ENCODE data around the gene ATXN7.

The ATXN7 gene

DNA sequence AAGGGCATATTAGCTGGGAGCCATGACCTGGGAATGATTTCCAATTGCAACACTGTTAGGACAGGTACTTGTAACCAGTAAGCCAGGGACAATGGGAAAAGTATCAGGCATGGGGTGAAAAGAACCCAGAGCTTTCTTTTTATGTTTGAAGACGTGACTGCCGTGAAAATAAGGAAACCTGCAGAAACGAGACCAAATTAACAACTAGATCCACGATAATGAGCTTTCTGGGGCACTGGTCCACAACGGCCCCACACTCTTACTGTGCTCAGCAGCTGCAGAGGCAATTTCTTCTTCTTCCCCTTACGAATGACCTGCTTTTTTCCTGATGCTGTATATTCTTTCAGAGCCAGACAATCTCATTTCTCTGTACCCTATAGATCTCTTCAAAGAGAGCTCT is 33.1 kb upstream of the ATXN7 start:
- H3K4me3 ChIP-seq (ENCODE audit: low read depth, low read length) = no peak overlapping the region
- TF ChIP-seq, protein P1, sequence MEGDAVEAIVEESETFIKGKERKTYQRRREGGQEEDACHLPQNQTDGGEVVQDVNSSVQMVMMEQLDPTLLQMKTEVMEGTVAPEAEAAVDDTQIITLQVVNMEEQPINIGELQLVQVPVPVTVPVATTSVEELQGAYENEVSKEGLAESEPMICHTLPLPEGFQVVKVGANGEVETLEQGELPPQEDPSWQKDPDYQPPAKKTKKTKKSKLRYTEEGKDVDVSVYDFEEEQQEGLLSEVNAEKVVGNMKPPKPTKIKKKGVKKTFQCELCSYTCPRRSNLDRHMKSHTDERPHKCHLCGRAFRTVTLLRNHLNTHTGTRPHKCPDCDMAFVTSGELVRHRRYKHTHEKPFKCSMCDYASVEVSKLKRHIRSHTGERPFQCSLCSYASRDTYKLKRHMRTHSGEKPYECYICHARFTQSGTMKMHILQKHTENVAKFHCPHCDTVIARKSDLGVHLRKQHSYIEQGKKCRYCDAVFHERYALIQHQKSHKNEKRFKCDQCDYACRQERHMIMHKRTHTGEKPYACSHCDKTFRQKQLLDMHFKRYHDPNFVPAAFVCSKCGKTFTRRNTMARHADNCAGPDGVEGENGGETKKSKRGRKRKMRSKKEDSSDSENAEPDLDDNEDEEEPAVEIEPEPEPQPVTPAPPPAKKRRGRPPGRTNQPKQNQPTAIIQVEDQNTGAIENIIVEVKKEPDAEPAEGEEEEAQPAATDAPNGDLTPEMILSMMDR (IDR thresholded peaks at IDR 0.05; ENCODE audit: borderline replicate concordance, insufficient read depth, low read depth, low read length) = no peak

DNA sequence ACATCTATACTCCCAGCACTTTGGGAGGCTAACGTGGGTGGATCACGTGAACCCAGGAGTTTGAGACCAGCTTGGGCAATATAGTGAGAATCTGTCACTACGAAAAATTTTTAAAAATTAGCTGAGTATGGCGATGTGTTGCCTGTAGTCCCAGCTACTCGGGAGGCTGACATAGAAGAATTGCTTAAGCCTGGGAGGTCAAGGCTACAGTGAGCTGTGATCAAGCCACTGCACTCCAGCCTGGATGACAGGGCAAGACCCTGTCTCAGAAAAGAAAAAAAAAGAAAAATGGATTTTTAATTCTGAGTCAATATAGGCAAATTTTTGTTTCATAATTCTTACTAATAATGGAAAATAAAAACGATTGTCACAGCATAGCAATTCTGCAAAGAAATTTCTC is 31.3 kb upstream of the ATXN7 start:
- H3K4me3 ChIP-seq (ENCODE audit: low read depth, low read length) = no peak overlapping the region
- TF ChIP-seq, protein P1 (IDR thresholded peaks at IDR 0.05; ENCODE audit: borderline replicate concordance, insufficient read depth, low read depth, low read length) = no peak

DNA sequence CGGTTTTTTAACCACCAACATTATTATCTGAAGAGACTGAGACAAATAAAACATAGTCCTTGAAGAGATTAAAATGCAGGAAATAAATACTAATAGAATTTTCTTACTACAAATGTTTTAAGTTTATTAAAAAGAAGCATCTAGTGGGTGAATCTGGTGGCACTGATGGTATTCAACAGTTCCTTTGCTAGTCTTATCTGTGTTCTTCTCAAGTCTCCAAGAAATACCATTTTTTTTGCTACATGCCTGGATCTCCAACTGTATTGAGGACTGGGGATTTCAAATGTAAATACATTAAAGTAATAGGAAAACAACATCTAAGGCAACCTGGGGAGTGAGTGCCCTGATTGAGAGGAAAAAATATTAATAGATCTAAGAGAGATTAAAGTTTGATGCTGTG is 22.0 kb upstream of the ATXN7 start:
- no peak overlapping the region for H3K4me3 ChIP-seq (ENCODE audit: low read depth, low read length)
- TF ChIP-seq, protein P1 (IDR thresholded peaks at IDR 0.05; ENCODE audit: borderline replicate concordance, insufficient read depth, low read depth, low read length) = no peak

DNA sequence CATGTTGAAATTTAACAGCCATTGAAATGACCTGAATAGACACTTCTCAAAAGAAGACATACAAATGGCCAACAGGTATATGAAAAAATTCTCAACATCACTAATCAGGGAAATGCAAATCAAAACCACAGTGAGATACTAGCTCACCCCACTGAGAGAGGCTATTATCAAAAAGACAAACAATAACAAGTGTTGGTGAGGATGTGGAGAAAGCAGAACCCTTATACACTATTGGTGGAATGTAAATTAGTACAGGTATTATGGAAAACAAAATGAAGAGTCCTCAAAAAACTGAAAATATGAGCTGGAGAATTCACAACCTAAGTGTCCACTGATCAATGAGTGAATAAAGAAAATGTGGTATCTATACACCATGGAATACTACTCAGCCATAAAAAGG is 21.5 kb upstream of the ATXN7 start:
- TF ChIP-seq, protein P1 (IDR thresholded peaks at IDR 0.05; ENCODE audit: borderline replicate concordance, insufficient read depth, low read depth, low read length) = no peak
- H3K4me3 ChIP-seq (ENCODE audit: low read depth, low read length) = no peak overlapping the region

DNA sequence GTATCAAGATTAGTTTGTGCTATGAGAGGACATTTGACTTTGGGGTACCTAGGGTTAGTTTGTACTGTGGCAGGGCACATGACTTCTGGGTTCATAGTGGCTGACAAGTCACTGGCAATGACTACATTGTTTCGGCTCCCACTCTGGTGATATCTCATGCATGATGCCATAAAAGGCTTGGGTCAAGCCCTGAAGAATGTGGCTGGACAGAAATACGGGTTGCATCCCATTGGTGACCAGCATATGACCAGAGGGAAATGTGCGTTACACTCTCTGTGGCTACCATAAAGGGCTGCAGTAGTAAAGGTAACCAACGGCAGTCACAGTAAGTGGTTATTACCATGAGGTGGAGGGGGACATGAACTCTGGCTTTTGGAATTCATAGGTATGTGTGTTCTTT is 18.5 kb upstream of the ATXN7 start:
- TF ChIP-seq, protein P1 (IDR thresholded peaks at IDR 0.05; ENCODE audit: borderline replicate concordance, insufficient read depth, low read depth, low read length) = no peak
- no peak overlapping the region for H3K4me3 ChIP-seq (ENCODE audit: low read depth, low read length)

DNA sequence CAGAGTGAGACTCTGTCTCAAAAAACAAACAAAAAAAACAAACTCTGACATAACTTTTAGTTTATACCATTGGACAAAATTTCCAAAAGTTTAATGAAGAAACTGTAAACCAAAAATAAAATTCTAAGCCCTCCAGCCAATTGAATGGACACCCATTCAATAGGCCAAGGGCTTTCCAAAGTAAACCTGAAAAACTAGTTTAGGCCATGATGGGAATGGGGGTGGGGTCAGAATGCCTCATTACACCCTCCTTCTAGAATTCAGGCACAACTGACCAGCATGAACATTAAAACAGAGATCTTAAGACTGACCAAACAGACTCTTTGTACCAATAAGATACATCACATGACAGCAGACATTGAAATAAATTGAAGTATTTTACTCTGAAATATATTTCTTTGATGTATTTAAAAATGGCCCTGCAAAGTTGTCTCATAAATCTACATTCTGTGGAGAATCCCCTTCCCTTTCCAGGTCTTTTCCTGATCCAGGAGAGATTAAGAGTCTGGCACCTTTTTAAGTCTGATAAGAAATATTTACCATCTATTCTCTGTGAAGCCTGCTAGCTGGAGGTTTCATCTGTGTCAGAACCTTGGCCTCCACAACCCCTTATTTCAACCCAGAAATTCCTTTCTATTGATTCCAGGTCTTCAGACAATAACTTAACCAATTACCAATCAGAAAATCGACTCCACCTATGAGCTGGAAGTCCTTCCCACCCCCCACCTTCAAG is 15.8 kb upstream of the ATXN7 start:
- no peak overlapping the region for H3K4me3 ChIP-seq (ENCODE audit: low read depth, low read length)
- TF ChIP-seq, protein P1 (IDR thresholded peaks at IDR 0.05; ENCODE audit: borderline replicate concordance, insufficient read depth, low read depth, low read length) = no peak

DNA sequence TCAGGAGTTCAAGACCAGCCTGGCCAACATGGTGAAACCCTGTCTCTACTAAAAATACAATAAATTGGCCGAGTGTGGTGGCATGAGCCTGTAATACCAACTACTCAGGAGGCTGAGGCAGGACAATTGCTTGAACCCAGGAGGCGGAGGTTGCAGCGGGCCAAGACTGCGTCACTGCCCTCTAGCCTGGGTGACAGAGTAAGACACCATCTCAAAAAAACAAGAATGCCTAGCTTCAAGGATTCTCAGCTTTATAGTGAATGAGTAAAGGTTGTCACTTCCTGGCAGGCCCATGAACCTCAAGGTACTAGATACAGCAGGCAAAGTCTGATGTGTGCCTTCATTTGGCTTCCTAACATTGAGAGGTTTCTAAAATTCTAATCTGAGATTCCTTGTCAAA is 14.5 kb upstream of the ATXN7 start:
- TF ChIP-seq, protein P1 (IDR thresholded peaks at IDR 0.05; ENCODE audit: borderline replicate concordance, insufficient read depth, low read depth, low read length) = no peak
- H3K4me3 ChIP-seq (ENCODE audit: low read depth, low read length) = no peak overlapping the region
